Measurements from ENCODE around the gene TWIST2.

TWIST2 gene

GRCh38 chr2:238954841-238955591, 107.1 kb downstream of the TWIST2 start:
- no peak for DNase-seq (ENCODE audit: low spot score)
- in situ Hi-C loops (cut with MboI; ENCODE audit: low sequenced_read_pairs, unreplicated experiment) = no loop called here
- TF ChIP-seq, protein P1, sequence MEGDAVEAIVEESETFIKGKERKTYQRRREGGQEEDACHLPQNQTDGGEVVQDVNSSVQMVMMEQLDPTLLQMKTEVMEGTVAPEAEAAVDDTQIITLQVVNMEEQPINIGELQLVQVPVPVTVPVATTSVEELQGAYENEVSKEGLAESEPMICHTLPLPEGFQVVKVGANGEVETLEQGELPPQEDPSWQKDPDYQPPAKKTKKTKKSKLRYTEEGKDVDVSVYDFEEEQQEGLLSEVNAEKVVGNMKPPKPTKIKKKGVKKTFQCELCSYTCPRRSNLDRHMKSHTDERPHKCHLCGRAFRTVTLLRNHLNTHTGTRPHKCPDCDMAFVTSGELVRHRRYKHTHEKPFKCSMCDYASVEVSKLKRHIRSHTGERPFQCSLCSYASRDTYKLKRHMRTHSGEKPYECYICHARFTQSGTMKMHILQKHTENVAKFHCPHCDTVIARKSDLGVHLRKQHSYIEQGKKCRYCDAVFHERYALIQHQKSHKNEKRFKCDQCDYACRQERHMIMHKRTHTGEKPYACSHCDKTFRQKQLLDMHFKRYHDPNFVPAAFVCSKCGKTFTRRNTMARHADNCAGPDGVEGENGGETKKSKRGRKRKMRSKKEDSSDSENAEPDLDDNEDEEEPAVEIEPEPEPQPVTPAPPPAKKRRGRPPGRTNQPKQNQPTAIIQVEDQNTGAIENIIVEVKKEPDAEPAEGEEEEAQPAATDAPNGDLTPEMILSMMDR (IDR thresholded peaks at IDR 0.05; ENCODE audit: borderline replicate concordance, control extremely low read depth, extremely low read depth, insufficient read depth, missing control alignments) = no peak

GRCh38 chr2:238955648-238956531, 108.0 kb downstream of the TWIST2 start:
- no peak for DNase-seq (ENCODE audit: low spot score)
- TF ChIP-seq, protein P1 (IDR thresholded peaks at IDR 0.05; ENCODE audit: borderline replicate concordance, control extremely low read depth, extremely low read depth, insufficient read depth, missing control alignments) = no peak
- in situ Hi-C loops (cut with MboI; ENCODE audit: low sequenced_read_pairs, unreplicated experiment) = no loop called here

DNA sequence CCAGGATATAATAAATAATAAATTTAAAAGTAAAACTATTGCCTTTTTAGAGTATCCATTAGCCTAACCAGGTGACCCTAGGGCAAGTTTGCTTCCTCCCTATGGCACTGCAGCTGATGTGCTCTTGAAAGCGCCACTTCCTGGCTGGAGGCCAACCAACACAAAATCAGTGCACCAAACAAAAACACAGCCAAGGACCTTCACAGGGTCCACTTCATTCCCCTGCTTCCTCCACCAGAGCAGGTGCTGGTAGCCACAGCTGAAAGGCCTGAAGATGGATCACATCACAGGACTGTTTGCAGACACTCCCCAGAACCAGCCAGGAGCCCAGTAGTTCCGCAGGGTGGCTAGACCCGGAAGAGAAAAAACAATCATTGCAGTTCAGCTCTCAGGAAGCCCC, 108.8 kb downstream of the TWIST2 start:
- in situ Hi-C loops (cut with MboI; ENCODE audit: low sequenced_read_pairs, unreplicated experiment) = no loop called here
- DNase-seq (ENCODE audit: low spot score) = no peak

More for the DNA sequence above, 108.8 kb downstream of the TWIST2 start:
- TF ChIP-seq, protein P1 (IDR thresholded peaks at IDR 0.05; ENCODE audit: borderline replicate concordance, control extremely low read depth, extremely low read depth, insufficient read depth, missing control alignments) = no peak

Measured in GM13976 (cell line).